LNCaP clone FGC (cell line): ENCODE results near the gene RBM19.

Source experiments
- DNase-seq: peaks from one replicate; pipeline ENCODE4 v3.0.0-alpha.2; 2011; ENCODE audit warnings: low read depth
- H3K4me3 ChIP-seq: 2 replicates; pipeline ENCODE4 v1.5.1; 2011; ENCODE audit warnings: mild to moderate bottlenecking, low read depth, low read length, control low read depth
- TF ChIP-seq, protein P1 (sequence below): IDR thresholded peaks from 2 replicates; pipeline ENCODE4 v1.5.1; 2012; ENCODE audit warnings: mild to moderate bottlenecking; ENCODE audit not compliant: control insufficient read depth, insufficient read depth; ENCODE audit errors: extremely low read depth

RBM19 gene

DNA sequence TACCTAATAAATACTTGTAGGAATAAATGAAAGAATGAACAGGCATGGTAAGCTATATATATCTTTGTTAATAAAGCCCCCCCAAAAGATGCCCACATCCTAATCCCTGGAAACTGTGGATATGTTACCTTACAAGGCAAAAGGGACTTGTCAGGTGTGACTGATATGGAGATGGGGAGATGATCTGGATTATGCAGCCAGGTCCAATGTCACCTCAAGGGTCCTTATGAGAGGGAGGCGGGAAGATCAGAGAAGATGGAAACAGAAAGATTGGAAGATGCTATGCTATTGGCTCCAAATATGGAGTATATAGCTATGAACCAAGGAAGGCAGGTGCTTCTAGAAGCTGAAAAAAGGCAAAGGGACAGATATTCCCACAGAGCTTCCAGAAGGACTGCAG lies 3.4 kb downstream of the RBM19 start:
- TF ChIP-seq, protein P1, sequence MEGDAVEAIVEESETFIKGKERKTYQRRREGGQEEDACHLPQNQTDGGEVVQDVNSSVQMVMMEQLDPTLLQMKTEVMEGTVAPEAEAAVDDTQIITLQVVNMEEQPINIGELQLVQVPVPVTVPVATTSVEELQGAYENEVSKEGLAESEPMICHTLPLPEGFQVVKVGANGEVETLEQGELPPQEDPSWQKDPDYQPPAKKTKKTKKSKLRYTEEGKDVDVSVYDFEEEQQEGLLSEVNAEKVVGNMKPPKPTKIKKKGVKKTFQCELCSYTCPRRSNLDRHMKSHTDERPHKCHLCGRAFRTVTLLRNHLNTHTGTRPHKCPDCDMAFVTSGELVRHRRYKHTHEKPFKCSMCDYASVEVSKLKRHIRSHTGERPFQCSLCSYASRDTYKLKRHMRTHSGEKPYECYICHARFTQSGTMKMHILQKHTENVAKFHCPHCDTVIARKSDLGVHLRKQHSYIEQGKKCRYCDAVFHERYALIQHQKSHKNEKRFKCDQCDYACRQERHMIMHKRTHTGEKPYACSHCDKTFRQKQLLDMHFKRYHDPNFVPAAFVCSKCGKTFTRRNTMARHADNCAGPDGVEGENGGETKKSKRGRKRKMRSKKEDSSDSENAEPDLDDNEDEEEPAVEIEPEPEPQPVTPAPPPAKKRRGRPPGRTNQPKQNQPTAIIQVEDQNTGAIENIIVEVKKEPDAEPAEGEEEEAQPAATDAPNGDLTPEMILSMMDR = no peak
- H3K4me3 ChIP-seq = no peak overlapping the region
- no peak for DNase-seq

DNA sequence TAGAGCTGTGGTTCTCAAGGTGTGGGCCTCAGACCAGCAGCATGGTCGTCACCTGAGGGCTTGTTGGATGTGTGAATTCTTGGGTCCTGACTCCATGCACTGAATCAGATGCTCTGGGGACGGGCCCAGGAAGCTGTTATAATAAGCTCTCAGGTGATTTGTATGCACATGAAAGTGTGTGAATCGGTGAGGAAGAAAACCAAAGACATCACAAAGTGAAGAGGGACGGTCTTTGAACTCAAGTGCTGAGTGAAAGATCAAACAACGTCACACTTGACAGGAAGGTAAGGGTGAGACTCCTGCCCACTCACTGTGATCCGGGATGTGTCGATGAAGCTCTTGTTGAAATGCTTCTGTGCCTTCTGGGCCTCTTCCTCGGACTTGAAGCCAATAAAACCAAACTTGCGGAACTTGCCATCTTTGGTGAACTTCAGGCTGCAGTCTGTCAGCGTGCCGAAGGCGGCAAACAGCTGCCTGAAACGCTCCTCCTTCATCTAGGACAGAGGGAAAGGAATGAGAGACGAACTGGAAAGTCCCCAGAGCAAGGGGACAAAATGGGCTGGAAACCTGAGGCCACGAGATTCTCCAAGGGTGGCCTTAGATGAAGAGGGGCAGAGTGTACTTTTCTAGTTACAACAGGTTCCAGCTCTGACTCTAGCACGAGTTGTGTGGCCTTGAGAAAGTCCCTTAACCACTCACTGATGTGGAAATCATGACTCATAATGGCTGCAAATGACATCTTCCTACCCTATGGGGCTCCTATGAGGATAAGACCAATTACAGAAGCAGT lies 4.0 kb downstream of the RBM19 start:
- no peak overlapping the region for H3K4me3 ChIP-seq
- DNase-seq = no peak
- TF ChIP-seq, protein P1 = no peak

GRCh38 chr12:113960030-113960429 lies 6.1 kb downstream of the RBM19 start:
- TF ChIP-seq, protein P1 = no peak
- no peak for DNase-seq
- H3K4me3 ChIP-seq = no peak overlapping the region

DNA sequence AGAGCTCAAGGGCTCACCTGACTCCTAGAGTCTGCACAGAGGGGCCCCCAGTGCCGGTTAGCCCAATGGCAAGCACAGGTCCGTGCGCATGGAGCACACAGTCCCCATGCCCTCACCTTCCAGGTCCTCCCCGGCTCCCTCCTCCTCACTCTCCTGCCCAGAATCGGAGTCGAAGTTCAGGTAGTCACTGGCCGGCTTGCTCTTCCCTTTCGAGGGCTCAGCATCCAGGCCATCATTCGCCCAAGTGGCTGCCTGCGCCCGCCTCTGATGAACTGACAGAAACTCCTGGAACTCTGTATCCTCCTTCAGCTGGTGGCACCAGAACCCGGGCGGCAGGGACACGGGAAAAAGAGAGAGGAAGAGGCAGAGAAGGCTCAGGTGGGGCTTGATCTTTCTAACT lies 7.0 kb downstream of the RBM19 start:
- H3K4me3 ChIP-seq = no peak overlapping the region
- TF ChIP-seq, protein P1 = no peak
- DNase-seq = no peak

DNA sequence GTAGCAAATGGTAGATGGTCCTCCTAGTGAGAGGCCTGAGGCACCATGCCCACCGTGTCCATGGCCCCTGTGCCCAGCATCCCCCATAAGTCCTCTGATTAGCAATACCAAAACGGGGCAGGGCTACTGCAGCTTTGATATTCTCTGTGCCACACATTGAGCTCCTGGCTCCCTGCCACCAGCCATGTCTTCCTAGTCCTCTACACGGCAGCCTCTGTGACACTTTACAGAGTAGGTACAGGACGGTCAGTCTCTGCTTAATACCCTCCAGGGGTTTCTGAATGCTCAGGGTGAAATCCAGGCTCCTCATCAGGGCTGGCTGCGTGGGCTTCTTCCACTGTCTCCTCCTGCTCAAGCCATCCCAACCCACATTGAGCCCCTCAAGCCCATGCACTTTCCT lies 8.0 kb downstream of the RBM19 start:
- H3K4me3 ChIP-seq = no peak overlapping the region
- no peak for DNase-seq
- TF ChIP-seq, protein P1 = no peak

DNA sequence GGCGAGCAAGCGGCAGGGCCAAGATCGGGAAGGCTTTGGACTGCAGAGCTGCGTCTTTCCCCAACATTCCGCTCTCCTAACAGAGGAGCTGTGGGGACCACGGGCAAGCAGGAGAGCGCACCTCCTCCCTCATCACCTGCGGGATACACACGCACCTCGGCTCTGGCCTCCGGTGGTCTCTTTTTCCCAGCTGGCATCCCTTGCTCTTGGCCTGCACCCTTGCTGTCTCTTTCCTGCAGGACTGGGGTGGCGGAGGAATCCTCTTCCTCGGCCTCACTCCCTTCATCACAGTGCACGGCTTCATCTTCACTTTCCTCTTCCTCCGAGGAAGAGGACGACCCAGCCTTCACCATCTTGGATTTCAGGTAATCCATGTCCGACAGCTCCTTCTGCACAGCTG lies 8.5 kb downstream of the RBM19 start:
- TF ChIP-seq, protein P1 = no peak
- no peak overlapping the region for H3K4me3 ChIP-seq
- no peak for DNase-seq
